PC-3 (cell line): ENCODE measurements around the gene CELF5. TPM values are rescaled to one million over a fixed set of nuclear protein-coding genes. Genes with fewer than 3 reads are reported as not detected.

Source experiments
- ATAC-seq: fragments of 200-7000 bp; cut with Tn5 transposase; 2 replicates; pipeline ENCODE4 v1.9.1; 2020; ENCODE audit warnings: mild to moderate bottlenecking, moderate library complexity
- BruUV-seq: library from RNA; stranded (reverse); fragments of 400-500 nt; replicated peaks from 2 replicates; lab custom pipeline; 2021; lab: Mats Ljungman, UMichigan
- CTCF ChIA-PET: fragments of 300-600 bp; sonication (Branson Sonifier 250); formaldehyde crosslinking; loops from one replicate; lab custom pipeline; 2022; ENCODE audit warnings: antibody characterized with exemption; lab: Charles Lee
- POLR2A ChIA-PET: fragments of 300-600 bp; sonication (Branson Sonifier 250); formaldehyde crosslinking; loops from one replicate; lab custom pipeline; 2022; ENCODE audit warnings: antibody characterized with exemption; ENCODE audit not compliant: unreplicated experiment; lab: Charles Lee
- DNase-seq: peaks from one replicate; pipeline ENCODE4 v3.0.0-alpha.2; 2015
- H2AFZ ChIP-seq: fragments of 300-600 bp; sonication (generic); 2 replicates; pipeline ENCODE4 v1.6.0; 2016; ENCODE audit warnings: antibody characterized with exemption, low read length
- H3F3A ChIP-seq: fragments of 300-600 bp; sonication (generic); one replicate; pipeline ENCODE4 v1.6.0; 2017; ENCODE audit warnings: antibody characterized with exemption, low read length, control low read depth, mild to moderate bottlenecking; ENCODE audit not compliant: unreplicated experiment
- H3K27ac ChIP-seq: fragments of 300-600 bp; sonication (generic); 2 replicates; pipeline ENCODE4 v1.5.1; 2016; ENCODE audit warnings: mild to moderate bottlenecking, low read length
- H3K27me3 ChIP-seq: fragments of 300-600 bp; sonication (generic); 2 replicates; pipeline ENCODE4 v1.6.1; 2016; ENCODE audit warnings: low read length, mixed read lengths
- H3K36me3 ChIP-seq: fragments of 300-600 bp; sonication (generic); 2 replicates; pipeline ENCODE4 v1.6.1; 2016; ENCODE audit warnings: low read depth, mixed run types, low read length, mixed read lengths
- H3K4me1 ChIP-seq: fragments of 300-600 bp; sonication (generic); 2 replicates; pipeline ENCODE4 v1.5.1; 2016; ENCODE audit warnings: low read length; ENCODE audit not compliant: insufficient read depth
- H3K4me2 ChIP-seq: fragments of 300-600 bp; sonication (generic); 2 replicates; pipeline ENCODE4 v1.6.0; 2016; ENCODE audit warnings: low read length
- H3K4me3 ChIP-seq: fragments of 300-600 bp; sonication (generic); 2 replicates; pipeline ENCODE4 v1.5.1; 2016; ENCODE audit warnings: mild to moderate bottlenecking, low read length, mixed read lengths
- H3K79me2 ChIP-seq: fragments of 300-600 bp; sonication (generic); 2 replicates; pipeline ENCODE4 v1.6.1; 2017; ENCODE audit warnings: low read length, mixed read lengths
- H3K9ac ChIP-seq: fragments of 300-600 bp; sonication (generic); 2 replicates; pipeline ENCODE4 v1.6.0; 2016; ENCODE audit warnings: mild to moderate bottlenecking, low read length
- H3K9me2 ChIP-seq: fragments of 300-600 bp; sonication (generic); replicated peaks from 2 replicates; pipeline ENCODE4 v1.6.1; 2016; ENCODE audit warnings: mixed run types, low read length, mixed read lengths
- H3K9me3 ChIP-seq: fragments of 300-600 bp; sonication (generic); 2 replicates; pipeline ENCODE4 v1.6.1; 2016; ENCODE audit warnings: low read length, mixed read lengths
- H4K20me1 ChIP-seq: fragments of 300-600 bp; sonication (generic); 2 replicates; pipeline ENCODE4 v1.6.1; 2016; ENCODE audit warnings: low read length, mixed read lengths
- EZH2 ChIP-seq: fragments of 300-600 bp; sonication (generic); IDR thresholded peaks from one replicate; pipeline ENCODE4 v1.6.1; 2017; ENCODE audit warnings: antibody characterized with exemption, mild to moderate bottlenecking, low read length; ENCODE audit not compliant: unreplicated experiment
- EZH2phosphoT487 ChIP-seq: fragments of 300-600 bp; sonication (generic); IDR thresholded peaks from 2 replicates; pipeline ENCODE4 v1.6.1; 2018; ENCODE audit warnings: mild to moderate bottlenecking, antibody characterized with exemption, low read length, borderline replicate concordance
- intact Hi-C: fragments of 100-400 bp; cut with micrococcal nuclease; formaldehyde crosslinking; loops from 2 replicates; pipeline ENCODE4 v1.9.0; 2023
- total RNA-seq: library from RNA; depleted of rRNA; stranded (reverse); fragments of >200 nt; gene quantifications from 2 replicates; pipeline ENCODE4 v1.2.3, GENCODE V29; 2014
- TF ChIP-seq, protein P1 (sequence below): fragments of 300-600 bp; sonication (generic); conservative IDR thresholded peaks from 2 replicates; pipeline ENCODE4 v1.5.1; 2017; ENCODE audit warnings: antibody characterized with exemption, low read depth, mild to moderate bottlenecking, low read length

Gene CELF5
- total RNA-seq, 1 experiment from 2014 or later: 0.44 TPM

DNA sequence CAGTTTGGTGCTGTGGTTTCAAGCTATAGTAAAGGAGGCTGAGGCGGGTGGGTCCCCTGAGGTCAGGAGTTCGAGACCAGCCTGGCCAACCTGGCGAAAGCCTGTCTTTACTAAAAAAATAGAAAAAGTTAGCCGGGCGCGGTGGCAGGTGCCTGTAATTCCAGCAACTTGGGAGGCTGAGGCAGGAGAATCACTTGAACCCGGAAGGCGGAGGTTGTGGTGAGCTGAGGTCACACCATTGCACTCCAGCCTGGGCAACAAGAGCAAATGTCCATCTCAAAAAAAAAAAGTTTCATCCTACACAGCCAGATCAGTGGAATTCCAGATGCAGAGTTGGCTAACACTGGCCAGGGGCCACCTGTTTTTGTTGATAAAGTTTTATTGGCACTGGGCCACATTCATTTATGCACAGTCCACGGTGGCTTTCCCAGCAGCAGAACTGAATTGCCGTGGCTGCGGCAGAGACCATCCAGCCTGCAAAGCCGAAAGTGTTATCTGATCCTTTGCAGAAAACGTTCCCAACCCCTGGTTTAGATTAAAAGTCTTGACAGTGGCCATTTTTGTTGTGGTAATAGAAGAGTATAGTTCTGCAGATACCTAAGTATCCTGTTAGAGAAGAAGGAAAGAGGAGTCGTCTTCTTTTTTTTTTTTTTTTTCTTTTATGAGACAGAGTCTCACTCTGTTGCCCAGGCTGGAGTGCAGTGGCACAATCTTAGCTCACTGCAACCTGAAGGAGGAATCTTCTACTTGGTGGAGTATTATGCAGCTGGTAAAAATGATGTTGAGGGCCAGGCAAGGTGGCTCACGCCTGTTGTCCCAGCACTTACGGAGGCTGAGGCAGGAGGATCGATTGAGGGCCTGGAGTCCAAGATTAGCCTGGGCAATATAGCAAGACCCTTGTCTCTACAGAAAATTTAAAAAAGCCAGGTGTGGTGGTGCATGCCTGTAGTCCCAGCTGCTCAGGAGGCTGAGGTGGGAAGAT, 30.1 kb upstream of the CELF5 start:
- Histone ChIP-seq H3K9me3 (no peaks in the 10 kb centered on the region), H3K36me3 (peaks cover 2% of the 10 kb centered on the region; the same call in 1 of the 2 replicates), H3K9ac (no peak overlapping the region), H2AFZ (no peak overlapping the region), H3K27ac (no peak overlapping the region), H3K4me2 (no peak overlapping the region), H3K79me2 (peaks cover 41% of the 10 kb centered on the region), H4K20me1 (0 out of 2 replicates have a peak, but pooled peaks cover 2% of the 10 kb centered on the region), H3K9me2 (no peaks in the 10 kb centered on the region), H3K4me3 (no peak overlapping the region), H3F3A (no peaks in the 10 kb centered on the region), H3K4me1 (no peaks in the 10 kb centered on the region), H3K27me3 (no peaks in the 10 kb centered on the region)
- DNase-seq: no peak
- ATAC-seq: no peak
- CTCF ChIA-PET: no interaction called here
- intact Hi-C loops: no loop called here
- TSS peak; percentile 15 for BruUV-seq
- TF ChIP-seq EZH2: no peak
- no peak for TF ChIP-seq EZH2phosphoT487
- TF ChIP-seq, protein P1, sequence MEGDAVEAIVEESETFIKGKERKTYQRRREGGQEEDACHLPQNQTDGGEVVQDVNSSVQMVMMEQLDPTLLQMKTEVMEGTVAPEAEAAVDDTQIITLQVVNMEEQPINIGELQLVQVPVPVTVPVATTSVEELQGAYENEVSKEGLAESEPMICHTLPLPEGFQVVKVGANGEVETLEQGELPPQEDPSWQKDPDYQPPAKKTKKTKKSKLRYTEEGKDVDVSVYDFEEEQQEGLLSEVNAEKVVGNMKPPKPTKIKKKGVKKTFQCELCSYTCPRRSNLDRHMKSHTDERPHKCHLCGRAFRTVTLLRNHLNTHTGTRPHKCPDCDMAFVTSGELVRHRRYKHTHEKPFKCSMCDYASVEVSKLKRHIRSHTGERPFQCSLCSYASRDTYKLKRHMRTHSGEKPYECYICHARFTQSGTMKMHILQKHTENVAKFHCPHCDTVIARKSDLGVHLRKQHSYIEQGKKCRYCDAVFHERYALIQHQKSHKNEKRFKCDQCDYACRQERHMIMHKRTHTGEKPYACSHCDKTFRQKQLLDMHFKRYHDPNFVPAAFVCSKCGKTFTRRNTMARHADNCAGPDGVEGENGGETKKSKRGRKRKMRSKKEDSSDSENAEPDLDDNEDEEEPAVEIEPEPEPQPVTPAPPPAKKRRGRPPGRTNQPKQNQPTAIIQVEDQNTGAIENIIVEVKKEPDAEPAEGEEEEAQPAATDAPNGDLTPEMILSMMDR: no peak
- POLR2A ChIA-PET: no interaction called here

DNA sequence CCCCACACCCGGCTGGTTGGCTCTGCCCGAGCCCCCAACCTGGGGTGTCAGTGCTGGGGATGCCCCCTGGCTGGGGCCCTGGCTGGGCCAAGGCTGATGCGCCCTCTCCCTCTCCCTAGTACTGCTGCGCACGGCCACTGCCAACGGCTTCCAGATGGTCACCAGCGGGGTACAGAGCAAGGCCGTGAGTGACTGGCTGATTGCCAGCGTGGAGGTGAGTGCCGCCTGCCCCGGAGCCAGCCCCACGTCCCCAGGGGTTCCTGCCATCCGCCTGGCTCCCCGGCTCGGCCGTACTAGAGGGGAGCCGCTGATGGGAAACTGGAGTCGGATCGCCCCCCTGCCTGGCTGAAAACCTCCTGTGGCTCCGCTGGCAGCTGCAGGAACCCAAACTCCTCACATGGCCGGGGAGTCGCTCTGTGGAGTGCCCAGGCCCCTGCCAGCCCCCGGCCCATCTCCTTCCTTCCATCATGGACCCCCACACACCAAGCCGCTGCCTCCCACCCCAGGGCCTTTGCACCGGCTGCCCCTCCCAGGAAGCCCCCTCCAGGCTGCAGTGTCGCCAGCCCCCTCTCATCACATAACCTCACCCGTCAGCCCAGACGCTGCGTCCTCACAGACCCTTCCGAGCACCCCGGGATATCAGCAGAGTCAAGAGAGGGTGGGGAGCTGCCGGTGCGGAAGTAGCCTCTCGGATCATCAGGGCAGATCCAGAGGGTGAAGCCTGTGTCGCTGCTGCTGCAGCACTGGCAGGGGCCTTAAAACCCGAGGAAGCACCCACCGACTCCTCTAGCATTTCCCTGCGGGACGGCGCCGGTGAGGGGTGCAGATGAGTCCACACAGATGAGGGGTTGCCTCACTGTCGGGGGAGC, 28.2 kb upstream of the CELF5 start:
- ChIA-PET POLR2A (no interaction called here), CTCF (no interaction called here)
- Histone ChIP-seq H3K36me3 (peaks cover 2% of the 10 kb centered on the region; the same call in 1 of the 2 replicates), H3K79me2 (peaks cover 22% of the 10 kb centered on the region), H3K4me3 (no peak overlapping the region), H3K27ac (no peak overlapping the region), H3K9me3 (no peaks in the 10 kb centered on the region), H4K20me1 (no peaks in the 10 kb centered on the region), H3K27me3 (no peaks in the 10 kb centered on the region), H3K4me1 (no peaks in the 10 kb centered on the region), H3K9ac (no peak overlapping the region), H3K9me2 (no peaks in the 10 kb centered on the region), H2AFZ (no peak overlapping the region), H3F3A (no peaks in the 10 kb centered on the region), H3K4me2 (no peak overlapping the region)
- DNase-seq (no peak), ATAC-seq (no peak)
- TF ChIP-seq EZH2 (no peak), EZH2phosphoT487 (no peak)
- TF ChIP-seq, protein P1: no peak
- BruUV-seq: no TSS peak
- intact Hi-C loops: no loop called here
